Activated T-cell treated with anti-CD3 and anti-CD28 coated beads, Interleukin-2, amount 50 U/mL, for 24 hours (primary cell): ENCODE measurements around the gene NRXN3.

Experiments used
- DNase-seq: peaks from one replicate; pipeline ENCODE4 v3.0.0-alpha.2; 2020
- H3K27ac Mint-ChIP-seq: 2 replicates; pipeline ENCODE4 v1.8.0; 2020; ENCODE audit warnings: mild to moderate bottlenecking, mixed read lengths
- H3K27me3 Mint-ChIP-seq: 2 replicates; pipeline ENCODE4 v1.8.0; 2020; ENCODE audit warnings: mixed read lengths
- H3K36me3 Mint-ChIP-seq: 2 replicates; pipeline ENCODE4 v1.8.0; 2020; ENCODE audit warnings: low read depth, mixed read lengths
- H3K4me1 Mint-ChIP-seq: 2 replicates; pipeline ENCODE4 v1.8.0; 2020; ENCODE audit warnings: low read depth, mixed read lengths
- H3K4me3 Mint-ChIP-seq: 2 replicates; pipeline ENCODE4 v1.8.0; 2020; ENCODE audit warnings: mild to moderate bottlenecking, moderate library complexity, mixed read lengths
- H3K9me3 Mint-ChIP-seq: 2 replicates; pipeline ENCODE4 v1.8.0; 2020; ENCODE audit warnings: mixed read lengths

The NRXN3 gene

DNA sequence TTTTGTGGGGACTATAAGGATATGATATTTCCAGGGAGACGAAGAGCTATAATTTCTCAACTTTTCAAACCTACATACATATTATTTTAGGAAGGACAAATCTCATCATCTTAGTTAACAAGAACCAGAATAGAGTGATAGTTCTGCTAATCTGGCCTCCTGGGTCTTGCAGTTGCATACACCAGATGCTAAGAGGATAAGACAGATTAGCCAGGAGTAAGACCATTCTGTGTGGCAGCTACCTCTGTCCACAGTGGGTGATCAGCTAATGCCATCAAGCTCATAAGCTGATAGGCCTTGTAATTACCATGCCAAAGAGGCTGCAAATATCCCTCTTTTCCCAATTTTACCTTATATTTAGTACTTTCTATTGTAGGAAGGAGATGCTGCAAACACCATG is 776.8 kb downstream of the NRXN3 start:
- Mint-ChIP-seq H3K4me3 (no peak overlapping the region), H3K27ac (no peak overlapping the region), H3K36me3 (no peaks in the 10 kb centered on the region), H3K9me3 (no peaks in the 10 kb centered on the region), H3K27me3 (peaks cover 4% of the 10 kb centered on the region), H3K4me1 (no peaks in the 10 kb centered on the region)
- no peak for DNase-seq

DNA sequence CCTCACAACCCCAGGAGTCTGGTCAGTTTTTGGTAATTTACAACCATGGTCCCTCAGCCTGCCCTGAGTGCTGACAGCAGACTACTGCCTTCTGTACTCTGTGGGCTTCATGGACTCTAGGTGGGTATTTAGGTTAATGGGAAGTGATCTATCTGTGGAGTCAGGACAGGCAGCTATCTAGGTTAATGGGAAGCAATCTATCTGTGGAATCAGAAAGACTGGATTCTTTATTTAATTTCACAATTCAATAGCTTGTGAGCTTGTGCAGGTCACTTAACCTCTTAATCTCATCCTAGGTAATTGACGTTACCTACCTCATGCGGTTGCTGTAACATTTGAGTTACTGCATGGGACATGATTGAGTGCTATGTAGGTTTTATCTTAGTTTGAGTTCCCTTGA is 777.5 kb downstream of the NRXN3 start:
- Mint-ChIP-seq H3K36me3 (no peaks in the 10 kb centered on the region), H3K4me1 (no peaks in the 10 kb centered on the region), H3K27me3 (peaks cover 8% of the 10 kb centered on the region), H3K9me3 (no peaks in the 10 kb centered on the region), H3K27ac (no peak overlapping the region), H3K4me3 (no peak overlapping the region)
- DNase-seq, result no peak

DNA sequence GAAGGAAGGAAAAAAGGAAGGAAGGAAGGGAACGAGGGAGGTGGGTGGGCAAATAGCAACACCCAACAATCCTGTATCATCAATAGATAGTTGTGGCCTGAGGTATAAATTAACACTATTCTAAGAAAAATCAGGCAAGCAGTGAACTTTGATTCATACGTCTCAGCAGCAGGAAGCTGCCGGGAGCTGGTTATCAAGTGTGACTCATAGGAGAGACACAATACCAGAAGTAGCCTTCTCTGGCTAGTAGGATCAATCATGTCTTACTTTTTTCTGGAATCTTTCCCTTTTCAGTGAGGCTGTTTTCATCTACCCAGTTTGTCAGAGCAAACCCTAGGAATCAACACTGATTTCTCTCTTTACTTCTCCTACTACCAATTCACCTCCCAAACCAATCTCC is 780.5 kb downstream of the NRXN3 start:
- H3K27me3 Mint-ChIP-seq, result peaks cover 12% of the 10 kb centered on the region
- no peak for DNase-seq
- H3K9me3 Mint-ChIP-seq, result no peaks in the 10 kb centered on the region
- H3K4me1 Mint-ChIP-seq, result no peaks in the 10 kb centered on the region
- H3K4me3 Mint-ChIP-seq, result no peak overlapping the region
- no peak overlapping the region for H3K27ac Mint-ChIP-seq
- H3K36me3 Mint-ChIP-seq, result no peaks in the 10 kb centered on the region

DNA sequence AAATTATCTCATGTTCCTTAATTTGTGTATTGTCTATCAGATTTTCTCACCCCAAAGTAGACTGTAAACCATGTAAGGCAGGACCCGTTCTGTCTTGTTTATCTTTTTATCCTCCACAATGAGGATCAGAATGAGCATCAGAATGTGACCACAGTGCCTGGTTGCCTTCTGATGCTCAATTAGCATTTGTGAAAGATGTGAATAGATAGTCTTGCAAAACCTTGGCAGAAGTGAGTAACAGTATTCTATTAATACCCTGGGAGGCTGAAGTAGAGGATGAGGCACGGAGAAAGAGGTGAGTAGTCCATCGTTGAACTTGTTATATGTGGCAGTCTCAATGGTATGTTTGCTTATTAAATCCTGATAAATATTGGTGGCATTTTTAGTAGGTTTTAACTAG is 781.4 kb downstream of the NRXN3 start:
- H3K27me3 Mint-ChIP-seq, result peaks cover 12% of the 10 kb centered on the region
- no peak overlapping the region for H3K4me3 Mint-ChIP-seq
- no peaks in the 10 kb centered on the region for H3K9me3 Mint-ChIP-seq
- H3K27ac Mint-ChIP-seq, result no peak overlapping the region
- H3K36me3 Mint-ChIP-seq, result no peaks in the 10 kb centered on the region
- no peaks in the 10 kb centered on the region for H3K4me1 Mint-ChIP-seq
- no peak for DNase-seq

DNA sequence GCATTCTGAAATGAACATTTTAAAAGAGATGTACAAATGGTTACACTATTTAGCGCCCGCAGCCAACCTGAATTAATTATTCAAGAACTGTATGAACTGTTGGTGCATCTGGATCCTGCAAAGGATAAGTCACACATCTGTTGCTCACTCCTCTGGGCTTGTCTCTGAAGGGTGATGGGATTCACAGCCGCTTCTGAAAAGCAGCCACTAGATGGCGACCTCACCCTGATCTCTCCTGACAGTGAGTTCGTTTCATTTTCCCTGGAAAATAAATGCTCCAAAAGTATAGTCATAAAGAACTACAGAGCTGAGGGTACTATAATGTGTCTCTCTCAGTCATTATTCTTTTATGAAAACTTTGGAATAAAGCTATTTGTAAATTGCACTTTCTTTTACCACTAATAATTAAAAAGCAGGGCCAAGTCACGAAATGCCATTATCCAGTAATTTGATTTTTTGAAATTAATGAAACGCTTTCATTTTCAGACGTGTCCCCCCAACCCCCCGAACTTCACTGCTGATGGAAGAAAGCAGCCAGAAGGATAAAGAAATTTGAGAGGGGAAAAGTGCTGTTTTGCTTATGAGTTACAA is 789.6 kb downstream of the NRXN3 start:
- H3K9me3 Mint-ChIP-seq, result no peaks in the 10 kb centered on the region

DNA sequence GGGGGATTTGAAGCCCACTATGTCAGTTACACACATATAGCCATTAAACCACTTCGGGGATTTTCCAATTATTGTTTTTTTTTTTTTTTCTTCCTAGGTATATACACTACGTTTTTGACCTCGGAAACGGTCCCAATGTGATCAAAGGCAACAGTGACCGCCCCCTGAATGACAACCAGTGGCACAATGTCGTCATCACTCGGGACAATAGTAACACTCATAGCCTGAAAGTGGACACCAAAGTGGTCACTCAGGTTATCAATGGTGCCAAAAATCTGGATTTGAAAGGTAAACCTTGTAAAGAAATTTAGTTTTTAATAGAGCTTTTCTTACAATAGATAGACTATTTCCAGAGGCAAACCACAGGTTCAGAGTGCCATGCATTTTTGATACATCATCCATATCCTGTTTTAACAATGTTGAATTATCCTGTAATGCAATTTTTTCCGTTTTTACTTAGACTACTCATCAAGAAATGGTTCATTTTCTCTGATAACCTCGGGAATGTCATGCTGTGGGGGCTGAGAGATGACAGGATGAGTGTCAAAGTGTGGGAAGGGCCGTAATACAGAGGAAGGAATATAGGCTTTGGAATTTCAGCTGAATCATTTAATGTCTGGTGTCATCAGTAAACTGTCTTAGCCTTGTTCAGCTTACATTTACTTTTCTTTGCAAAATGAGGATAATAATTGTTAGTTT is 797.1 kb downstream of the NRXN3 start:
- H3K4me3 Mint-ChIP-seq, result no peak overlapping the region
- peaks cover 5% of the 10 kb centered on the region for H3K27me3 Mint-ChIP-seq
- no peak overlapping the region for H3K27ac Mint-ChIP-seq
- no peaks in the 10 kb centered on the region for H3K9me3 Mint-ChIP-seq
- no peaks in the 10 kb centered on the region for H3K4me1 Mint-ChIP-seq
- no peak for DNase-seq
- no peaks in the 10 kb centered on the region for H3K36me3 Mint-ChIP-seq

More for the DNA sequence above, 789.6 kb downstream of the NRXN3 start:
- peak; percentile 46 for DNase-seq
- H3K27ac Mint-ChIP-seq, result no peak overlapping the region
- no peak overlapping the region for H3K4me3 Mint-ChIP-seq
- peaks cover 2% of the 10 kb centered on the region for H3K4me1 Mint-ChIP-seq
- no peaks in the 10 kb centered on the region for H3K36me3 Mint-ChIP-seq
- H3K27me3 Mint-ChIP-seq, result peaks cover 5% of the 10 kb centered on the region

DNA sequence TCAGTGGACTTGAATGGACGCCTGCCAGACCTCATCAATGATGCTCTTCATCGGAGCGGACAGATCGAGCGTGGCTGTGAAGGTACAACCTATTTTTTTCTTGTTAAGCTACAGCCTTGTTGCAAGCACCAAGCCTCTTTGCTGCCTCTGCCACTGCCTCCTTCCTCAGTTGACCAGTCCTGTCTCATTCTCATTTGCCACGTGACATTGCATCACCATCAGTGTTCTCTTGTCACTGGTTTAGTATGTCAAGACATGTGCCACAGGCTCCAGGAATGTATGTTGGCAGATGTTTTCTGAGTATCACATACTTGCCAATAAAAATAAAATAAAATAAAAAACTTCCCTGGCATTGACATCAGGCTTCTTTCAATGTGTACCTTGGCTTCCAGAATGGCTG is 798.1 kb downstream of the NRXN3 start:
- Mint-ChIP-seq H3K9me3 (no peaks in the 10 kb centered on the region), H3K4me1 (no peaks in the 10 kb centered on the region), H3K36me3 (no peaks in the 10 kb centered on the region), H3K27ac (no peak overlapping the region), H3K27me3 (peaks cover 5% of the 10 kb centered on the region), H3K4me3 (no peak overlapping the region)
- no peak for DNase-seq

DNA sequence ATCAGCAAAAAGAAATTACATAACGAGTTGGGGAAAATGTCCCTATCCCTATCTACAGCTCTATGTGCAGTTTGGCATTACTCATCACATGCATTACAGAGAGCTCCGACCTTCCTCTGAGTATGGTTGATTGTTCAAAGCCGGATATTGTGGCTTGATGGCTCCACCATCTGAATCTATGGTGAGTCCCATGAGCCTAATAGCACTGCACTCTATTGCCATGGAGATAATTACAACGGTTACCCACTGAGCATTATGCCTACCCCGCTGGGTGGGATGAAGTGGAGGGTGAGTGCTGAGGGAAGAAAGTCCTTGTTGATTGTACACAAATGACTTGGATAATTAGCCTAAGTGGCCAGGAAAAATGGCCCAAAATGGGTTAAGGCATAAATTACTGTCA is 800.5 kb downstream of the NRXN3 start:
- no peaks in the 10 kb centered on the region for H3K4me1 Mint-ChIP-seq
- no peak for DNase-seq
- no peaks in the 10 kb centered on the region for H3K36me3 Mint-ChIP-seq
- H3K9me3 Mint-ChIP-seq, result no peaks in the 10 kb centered on the region
- H3K27me3 Mint-ChIP-seq, result peaks cover 5% of the 10 kb centered on the region
- H3K4me3 Mint-ChIP-seq, result no peak overlapping the region
- no peak overlapping the region for H3K27ac Mint-ChIP-seq

DNA sequence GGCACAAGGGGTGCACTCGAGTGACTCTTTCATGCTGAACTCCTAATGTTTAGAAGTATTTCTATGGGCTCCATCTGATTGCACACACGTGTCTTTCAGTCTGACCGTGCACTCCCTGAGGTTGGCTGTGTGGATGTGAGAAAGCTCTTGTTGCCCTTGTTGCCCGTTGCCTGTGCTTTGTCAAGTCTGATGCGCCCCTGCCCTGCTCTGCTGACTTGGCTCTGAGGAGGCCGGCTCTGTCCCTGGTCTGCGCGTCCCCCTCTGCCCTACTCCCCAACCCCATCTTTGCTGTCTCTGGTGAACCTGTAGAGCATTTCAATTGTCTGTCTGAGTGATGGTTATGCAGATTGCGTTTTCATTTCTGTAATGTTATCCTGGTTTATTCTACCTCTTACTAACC is 802.3 kb downstream of the NRXN3 start:
- Mint-ChIP-seq H3K27ac (no peak overlapping the region), H3K27me3 (peaks cover 4% of the 10 kb centered on the region), H3K4me1 (no peaks in the 10 kb centered on the region), H3K36me3 (no peaks in the 10 kb centered on the region), H3K4me3 (no peak overlapping the region), H3K9me3 (no peaks in the 10 kb centered on the region)
- no peak for DNase-seq

DNA sequence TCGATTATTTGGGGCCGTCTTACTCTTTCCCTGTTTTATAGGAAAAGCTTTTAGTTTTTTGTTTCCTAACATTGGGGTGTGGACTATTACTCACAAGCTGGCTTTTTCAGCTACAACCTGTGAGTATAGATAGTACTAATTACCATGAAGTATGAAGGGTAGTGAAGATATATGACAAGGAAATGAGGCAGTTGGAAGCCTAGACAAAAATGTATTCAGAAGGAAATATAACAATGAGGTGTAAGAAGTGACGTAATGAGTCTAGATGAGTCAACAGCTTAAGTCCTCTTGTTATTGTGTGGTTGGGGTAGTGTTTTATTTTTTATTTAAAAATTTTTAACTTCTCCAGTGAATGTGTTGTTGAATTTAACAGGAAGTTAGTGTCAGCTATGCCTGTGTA is 804.5 kb downstream of the NRXN3 start:
- no peak overlapping the region for H3K27ac Mint-ChIP-seq
- H3K27me3 Mint-ChIP-seq, result peaks cover 3% of the 10 kb centered on the region
- no peaks in the 10 kb centered on the region for H3K9me3 Mint-ChIP-seq
- H3K4me3 Mint-ChIP-seq, result no peak overlapping the region
- no peaks in the 10 kb centered on the region for H3K4me1 Mint-ChIP-seq
- DNase-seq, result no peak
- H3K36me3 Mint-ChIP-seq, result no peaks in the 10 kb centered on the region

DNA sequence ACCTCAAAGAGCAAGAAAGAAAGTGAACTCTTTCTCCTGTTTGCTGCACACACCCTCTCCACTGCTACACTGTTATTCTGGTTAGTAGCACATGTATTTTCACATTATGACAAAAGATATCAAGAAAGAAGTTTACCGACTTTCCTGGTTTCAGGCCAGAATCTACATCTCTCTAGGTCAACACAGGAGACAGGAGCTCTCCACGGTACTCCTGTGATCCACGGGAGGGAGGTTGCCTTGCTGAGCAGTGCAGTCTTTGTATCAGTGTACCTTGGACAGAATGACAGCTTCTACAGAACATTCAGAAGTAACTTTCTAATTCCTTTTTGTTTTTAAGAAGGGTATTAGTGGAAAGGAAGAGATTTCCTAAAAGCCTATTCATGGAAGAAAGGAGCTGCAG is 805.6 kb downstream of the NRXN3 start:
- no peaks in the 10 kb centered on the region for H3K4me1 Mint-ChIP-seq
- no peaks in the 10 kb centered on the region for H3K9me3 Mint-ChIP-seq
- H3K27me3 Mint-ChIP-seq, result peaks cover 2% of the 10 kb centered on the region
- H3K4me3 Mint-ChIP-seq, result no peak overlapping the region
- H3K36me3 Mint-ChIP-seq, result no peaks in the 10 kb centered on the region
- no peak for DNase-seq
- no peak overlapping the region for H3K27ac Mint-ChIP-seq

DNA sequence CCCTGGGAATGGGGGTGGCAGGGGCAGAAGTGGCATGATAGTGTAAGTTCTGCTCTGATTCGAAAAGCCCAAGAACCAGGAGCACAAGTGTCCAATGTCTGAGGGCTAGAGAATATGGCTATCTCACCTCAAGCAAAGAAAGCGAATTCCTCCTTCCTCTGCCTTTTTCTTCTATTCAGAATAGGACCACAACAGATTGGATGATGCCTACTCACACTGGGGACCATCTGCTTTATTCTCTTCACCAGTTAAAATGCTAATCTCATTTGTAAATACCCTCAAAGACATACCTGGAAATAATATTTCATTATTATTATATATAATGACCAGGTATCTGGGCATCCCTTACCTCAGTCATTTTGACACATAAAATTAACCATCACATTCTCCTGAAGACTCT is 808.7 kb downstream of the NRXN3 start:
- Mint-ChIP-seq H3K4me3 (no peak overlapping the region), H3K27me3 (no peaks in the 10 kb centered on the region), H3K4me1 (no peaks in the 10 kb centered on the region), H3K27ac (no peak overlapping the region), H3K36me3 (no peaks in the 10 kb centered on the region), H3K9me3 (no peaks in the 10 kb centered on the region)
- no peak for DNase-seq

DNA sequence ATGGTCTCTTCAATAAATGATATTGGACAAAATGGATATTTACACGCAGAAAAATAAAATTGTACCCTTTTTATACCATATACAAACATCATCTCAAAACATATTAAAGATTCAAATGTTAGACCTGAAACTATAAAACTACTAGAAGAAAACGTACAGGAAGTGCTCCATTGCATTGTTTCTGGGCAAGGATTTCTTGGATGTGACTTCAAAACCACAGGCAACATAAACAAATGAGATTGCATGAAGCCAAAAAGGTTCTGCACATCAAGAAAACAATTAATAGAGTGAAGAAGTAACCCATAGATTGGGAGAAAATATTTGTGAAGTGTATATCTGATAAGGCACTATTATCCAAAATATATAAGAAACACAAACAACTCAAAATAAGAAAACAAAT is 812.4 kb downstream of the NRXN3 start:
- no peaks in the 10 kb centered on the region for H3K27me3 Mint-ChIP-seq
- H3K27ac Mint-ChIP-seq, result no peak overlapping the region
- H3K36me3 Mint-ChIP-seq, result no peaks in the 10 kb centered on the region
- no peak for DNase-seq
- no peaks in the 10 kb centered on the region for H3K4me1 Mint-ChIP-seq
- no peak overlapping the region for H3K4me3 Mint-ChIP-seq
- H3K9me3 Mint-ChIP-seq, result no peaks in the 10 kb centered on the region

DNA sequence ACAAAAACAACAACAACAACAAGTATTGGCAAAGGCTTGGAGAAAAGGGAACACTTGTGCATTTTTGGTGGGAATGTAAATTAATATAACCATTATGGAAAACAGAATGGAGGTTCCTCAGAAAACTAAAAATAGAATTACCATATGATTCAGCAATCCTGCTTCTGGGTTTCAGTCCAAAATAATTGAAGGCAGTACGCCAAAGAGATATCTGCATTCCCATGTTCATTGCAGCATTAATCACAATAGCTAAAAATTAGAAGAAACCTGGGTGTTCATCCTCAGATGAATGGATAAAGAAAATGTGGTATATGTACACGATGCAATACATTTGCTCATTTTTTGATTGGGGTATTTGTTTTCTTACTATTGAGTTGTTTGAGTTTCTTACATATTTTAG is 813.0 kb downstream of the NRXN3 start:
- Mint-ChIP-seq H3K4me3 (no peak overlapping the region), H3K27ac (no peak overlapping the region), H3K27me3 (no peaks in the 10 kb centered on the region), H3K4me1 (no peaks in the 10 kb centered on the region), H3K36me3 (no peaks in the 10 kb centered on the region), H3K9me3 (no peaks in the 10 kb centered on the region)
- DNase-seq, result no peak

DNA sequence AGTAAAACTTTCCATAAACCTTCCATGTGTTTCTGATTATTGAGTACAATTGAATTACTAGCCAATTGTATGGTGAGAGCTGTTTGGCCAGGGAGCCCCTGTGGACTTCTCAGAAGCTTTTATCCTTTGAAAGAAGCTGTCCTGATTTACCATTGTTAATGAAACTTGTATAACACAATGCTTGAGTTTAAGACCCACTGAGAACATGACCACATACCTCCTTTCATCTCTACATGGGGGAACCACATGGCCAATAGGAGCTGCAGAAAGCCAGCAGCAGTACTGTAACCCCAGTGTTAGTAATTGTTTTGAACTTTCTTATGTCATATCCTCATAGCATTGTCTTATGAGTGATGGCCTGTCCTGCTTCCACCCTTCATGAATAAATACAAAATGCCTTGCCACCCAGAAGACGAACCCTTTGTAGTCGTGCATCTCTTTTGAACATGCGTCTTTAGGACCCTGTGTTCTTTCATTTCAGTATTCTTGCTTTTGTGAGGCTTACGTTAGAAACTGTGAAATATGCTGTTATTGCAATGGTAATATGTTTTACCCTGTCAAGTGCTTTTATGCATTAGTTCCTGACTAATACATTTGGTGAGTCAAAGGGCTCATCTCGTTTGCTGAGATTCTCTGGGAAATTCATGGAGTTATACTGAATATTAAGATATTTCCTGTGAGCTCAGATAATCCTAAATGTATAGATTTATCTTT is 815.7 kb downstream of the NRXN3 start:
- H3K9me3 Mint-ChIP-seq, result no peaks in the 10 kb centered on the region
- no peaks in the 10 kb centered on the region for H3K36me3 Mint-ChIP-seq
- H3K27me3 Mint-ChIP-seq, result no peaks in the 10 kb centered on the region
- H3K27ac Mint-ChIP-seq, result no peak overlapping the region
- DNase-seq, result no peak
- H3K4me3 Mint-ChIP-seq, result no peak overlapping the region
- no peaks in the 10 kb centered on the region for H3K4me1 Mint-ChIP-seq
